Endothelial cell of umbilical vein (primary cell): ENCODE data around the gene MRE11. TPM values are rescaled to one million over a fixed set of nuclear protein-coding genes. Genes with fewer than 3 reads are reported as not detected.
"Not testable (repeated sequence)": the region's sequence is repeated elsewhere in the genome, so short reads cannot be mapped to it uniquely, and the experiment has no call there.

Source experiments
- BruUV-seq: library from RNA; stranded (reverse); fragments of 400-500 nt; replicated peaks from 2 replicates; lab custom pipeline; 2021; lab: Mats Ljungman, UMichigan
- CTCF ChIA-PET: fragments of 300-600, 350-600 bp; sonication (Branson Sonifier 250); formaldehyde crosslinking; loops from one replicate; lab custom pipeline; 2021; ENCODE audit warnings: antibody characterized with exemption, inconsistent platforms; lab: Charles Lee
- POLR2A ChIA-PET: fragments of 300-600, 350-600 bp; sonication (Branson Sonifier 250); formaldehyde crosslinking; loops from one replicate; lab custom pipeline; 2021; ENCODE audit warnings: antibody characterized with exemption, inconsistent platforms; lab: Charles Lee
- DNase-seq: peaks from one replicate; pipeline ENCODE4 v3.0.0-alpha.2; 2011; ENCODE audit warnings: low read depth, low spot score
- FAIRE-seq: peaks from 2 replicates; lab custom pipeline; 2011; peaks lifted over from hg19 to GRCh38; lab: Jason Lieb, UNC
- H2AFZ ChIP-seq: 2 replicates; pipeline ENCODE4 v1.6.0; 2012; ENCODE audit warnings: low read depth, low read length, control low read depth, inconsistent platforms
- H3K27ac ChIP-seq: 2 replicates; pipeline ENCODE4 v1.5.1; 2011; ENCODE audit warnings: low read depth, mild to moderate bottlenecking, control low read depth, low read length, moderate library complexity; ENCODE audit not compliant: insufficient read depth
- H3K27me3 ChIP-seq, 2 experiments: 2 replicates each; pipeline versions ENCODE4 v1.6.0 to v1.6.1; 2011; ENCODE audit warnings: low read length in 2 of 2, mixed read lengths in 1 of 2; ENCODE audit not compliant: control insufficient read depth in 2 of 2, insufficient read depth in 2 of 2
- H3K36me3 ChIP-seq, 2 experiments: 2 replicates in 1 of 2; 3 replicates in 1 of 2; pipeline ENCODE4 v1.5.1; 2011; ENCODE audit warnings: low read length in 2 of 2, mild to moderate bottlenecking in 1 of 2, moderate library complexity in 1 of 2; ENCODE audit not compliant: control insufficient read depth in 2 of 2, insufficient read depth in 2 of 2; ENCODE audit errors: extremely low read depth in 1 of 2
- H3K4me1 ChIP-seq: 3 replicates; pipeline ENCODE4 v1.5.1; 2011; ENCODE audit warnings: mild to moderate bottlenecking, low read length; ENCODE audit not compliant: control insufficient read depth, insufficient read depth; ENCODE audit errors: extremely low read depth
- H3K4me2 ChIP-seq: 2 replicates; pipeline ENCODE4 v1.6.1; 2011; ENCODE audit warnings: low read length, control low read depth, mixed read lengths; ENCODE audit not compliant: insufficient read depth
- H3K4me3 ChIP-seq, 3 experiments: fragments of 200-600 bp in 1 of 3; sonication (generic), shearing (Covaris generic) in 1 of 3; replicated peaks in 1 of 3; 2 replicates each; pipeline ENCODE4 v1.5.1; 2011 to 2016; ENCODE audit warnings: control low read depth in 3 of 3, low read length in 3 of 3, mild to moderate bottlenecking in 2 of 3, inconsistent platforms in 1 of 3, low read depth in 1 of 3, moderate library complexity in 1 of 3; ENCODE audit not compliant: insufficient read depth in 1 of 3
- H3K79me2 ChIP-seq: 2 replicates; pipeline ENCODE4 v1.6.0; 2012; ENCODE audit warnings: low read length, inconsistent platforms; ENCODE audit not compliant: control insufficient read depth, insufficient read depth
- H3K9ac ChIP-seq: replicated peaks from 2 replicates; pipeline ENCODE3; 2011; ENCODE audit warnings: low read length, control low read depth; ENCODE audit not compliant: insufficient read depth; ENCODE audit errors: extremely low read depth
- H3K9me1 ChIP-seq: replicated peaks from 3 replicates; pipeline ENCODE4 v1.6.0; 2011; ENCODE audit warnings: mild to moderate bottlenecking, low read length; ENCODE audit not compliant: control insufficient read depth, insufficient read depth; ENCODE audit errors: extremely low read depth
- H3K9me3 ChIP-seq: replicated peaks from 2 replicates; pipeline ENCODE4 v1.5.1; 2012; ENCODE audit warnings: low read length, inconsistent platforms; ENCODE audit not compliant: control insufficient read depth, insufficient read depth
- H4K20me1 ChIP-seq: replicated peaks from 2 replicates; pipeline ENCODE3; 2011; ENCODE audit warnings: mild to moderate bottlenecking, low read length; ENCODE audit not compliant: control insufficient read depth, insufficient read depth; ENCODE audit errors: extremely low read depth
- CTCF ChIP-seq, 2 donors: IDR thresholded peaks; 1 replicate in 1 of 2; 2 replicates in 1 of 2; pipeline ENCODE4 v1.5.1; 2011; ENCODE audit warnings: low read length in 2 of 2, mild to moderate bottlenecking in 2 of 2, moderate library complexity in 2 of 2, control low read depth in 1 of 2, inconsistent platforms in 1 of 2, low read depth in 1 of 2; ENCODE audit not compliant: insufficient read depth in 1 of 2; ENCODE audit errors: extremely low read depth in 1 of 2
- FOS ChIP-seq: IDR thresholded peaks from 2 replicates; pipeline ENCODE4 v1.6.1; 2011; ENCODE audit warnings: mild to moderate bottlenecking, low read length, moderate library complexity, borderline replicate concordance; ENCODE audit not compliant: insufficient read depth
- GATA2 ChIP-seq: IDR thresholded peaks from 2 replicates; pipeline ENCODE4 v1.7.0; 2011; ENCODE audit warnings: low read depth, mild to moderate bottlenecking, moderate library complexity, mixed read lengths, low read length; ENCODE audit not compliant: insufficient read length, insufficient read depth
- JUN ChIP-seq: IDR thresholded peaks from 2 replicates; pipeline ENCODE4 v1.6.1; 2011; ENCODE audit warnings: borderline replicate concordance, low read depth; ENCODE audit not compliant: insufficient read length, insufficient read depth
- dilution Hi-C: fragments of 300-500 bp; cut with MboI; formaldehyde crosslinking; loops from one replicate; pipeline ENCODE4 v1.15.0; 2019; ENCODE audit warnings: low sequenced_read_pairs; ENCODE audit not compliant: extremely low pct_ligation_motif_present
- intact Hi-C: fragments of 100-400 bp; cut with micrococcal nuclease; formaldehyde crosslinking; loops from one replicate; pipeline ENCODE4 v1.10.0; 2022
- polyA plus RNA-seq, 4 experiments: library from polyadenylated mRNA; depleted of rRNA in 3 of 4; stranded (reverse) in 3 of 4; unstranded in 1 of 4; fragments of >200 nt; gene quantifications; 2 replicates each; pipeline versions ENCODE4 v1.2.1 to v1.2.3, GENCODE V29; 2011 to 2012; ENCODE audit warnings: missing spikeins in 1 of 4
- total RNA-seq: library from RNA; stranded (reverse); gene quantifications from 2 replicates; pipeline ENCODE4 v1.2.3, GENCODE V29; 2021

Gene MRE11
- total and polyA plus RNA-seq, 2 donors (not counting 3 experiments of a cell fraction or from before 2014, with no cell fraction given): 4.5 to 22.0 TPM

- H3K27me3 ChIP-seq: no peaks in the 10 kb centered on the region
- H2AFZ ChIP-seq: no peak overlapping the region
- no peak overlapping the region for H3K4me3 ChIP-seq
- H3K4me1 ChIP-seq: no peaks in the 10 kb centered on the region
- no peak for TF ChIP-seq GATA2
- ChIA-PET POLR2A (no interaction called here), CTCF (no interaction called here)
- H3K27ac ChIP-seq: no peak overlapping the region
- no peaks in the 10 kb centered on the region for H3K9me3 ChIP-seq
- no peaks in the 10 kb centered on the region for H4K20me1 ChIP-seq
- H3K4me2 ChIP-seq: no peak overlapping the region
- BruUV-seq: no TSS peak
- no peak for DNase-seq
- dilution Hi-C loops (no loop called here), intact Hi-C loops (no loop called here)
- H3K36me3 ChIP-seq: no peaks in the 10 kb centered on the region
- no peaks in the 10 kb centered on the region for H3K9me1 ChIP-seq
- no peak for FAIRE-seq
- H3K79me2 ChIP-seq: no peaks in the 10 kb centered on the region
- no peak overlapping the region for H3K9ac ChIP-seq
These were observed 114.0 kb downstream of the MRE11 start for GRCh38 chr11:94379613-94380012.

GRCh38 chr11:94376841-94377240 is 116.8 kb downstream of the MRE11 start:
- no peak overlapping the region for H2AFZ ChIP-seq
- no peak overlapping the region for H3K4me3 ChIP-seq
- DNase-seq (no peak), FAIRE-seq (no peak)
- no peak overlapping the region for H3K27ac ChIP-seq
- H3K27me3 ChIP-seq: no peaks in the 10 kb centered on the region
- CTCF ChIA-PET: no interaction called here
- H3K9me3 ChIP-seq: no peaks in the 10 kb centered on the region
- intact Hi-C loops: no loop called here
- H3K4me2 ChIP-seq: no peak overlapping the region
- no peaks in the 10 kb centered on the region for H3K36me3 ChIP-seq
- no peaks in the 10 kb centered on the region for H3K4me1 ChIP-seq
- no TSS peak for BruUV-seq
- dilution Hi-C loops: no loop called here
- POLR2A ChIA-PET: no interaction called here
- no peaks in the 10 kb centered on the region for H3K79me2 ChIP-seq
- H3K9ac ChIP-seq: no peak overlapping the region
- no peak for TF ChIP-seq CTCF (IDR thresholded peaks at IDR 0.05; ENCODE audit: extremely low read depth in 1 of 2, insufficient read depth in 1 of 2, low read depth in 1 of 2, low read length in 2 of 2)
- no peak for TF ChIP-seq JUN
- no peak for TF ChIP-seq FOS
- H3K9me1 ChIP-seq: no peaks in the 10 kb centered on the region
- no peaks in the 10 kb centered on the region for H4K20me1 ChIP-seq

GRCh38 chr11:94370576-94370975 is 123.1 kb downstream of the MRE11 start:
- H4K20me1 ChIP-seq, DNase-seq, H3K4me2 ChIP-seq, H3K4me1 ChIP-seq, H3K79me2 ChIP-seq, H3K9ac ChIP-seq, H2AFZ ChIP-seq, CTCF ChIA-PET, H3K27ac ChIP-seq, POLR2A ChIA-PET, H3K9me1 ChIP-seq, H3K9me3 ChIP-seq, FAIRE-seq, intact Hi-C loops, BruUV-seq, H3K27me3 ChIP-seq, H3K36me3 ChIP-seq, dilution Hi-C loops, H3K4me3 ChIP-seq: not testable (repeated sequence)
